ENCODE measurements around the gene XPO6. TPM values are rescaled to one million over a fixed set of nuclear protein-coding genes. Genes with fewer than 3 reads are reported as not detected.

XPO6 gene
- total and polyA plus RNA-seq, 7 donors = 16.7 to 46.5 (median 26.4) TPM

DNA sequence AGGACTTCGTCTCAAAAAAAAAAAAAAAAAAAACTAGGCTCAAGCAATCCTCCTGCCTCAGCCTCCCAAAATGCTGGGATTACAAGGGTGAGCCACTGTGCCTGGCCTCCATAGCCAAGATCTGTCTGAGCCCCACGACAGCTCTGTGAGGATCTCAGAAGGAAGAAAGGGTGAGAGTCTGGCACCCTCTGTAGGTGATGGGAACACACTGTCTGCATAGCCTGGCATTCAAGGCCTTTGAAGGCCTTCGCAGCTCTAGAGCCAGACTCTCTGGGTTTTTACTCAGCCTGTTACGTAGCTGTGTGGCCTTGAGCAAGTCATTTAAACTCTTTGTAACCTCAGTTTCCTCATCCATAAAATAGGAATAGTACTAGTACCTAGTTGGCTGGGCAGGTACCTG is 6.3 kb upstream of the XPO6 start:
- WGBS, 3 donors = 79 to 86% (median 82%) methylated on average over 4 of the region's 4 CpGs
- no peaks in the 10 kb centered on the region for H3K27me3 ChIP-seq (ENCODE audit: insufficient read depth in 3 of 3, low read length in 2 of 3)
- DNase-seq (no peak), ATAC-seq (no peak)
- no peaks in the 10 kb centered on the region for H3K9me3 ChIP-seq
- TF ChIP-seq, protein P1, sequence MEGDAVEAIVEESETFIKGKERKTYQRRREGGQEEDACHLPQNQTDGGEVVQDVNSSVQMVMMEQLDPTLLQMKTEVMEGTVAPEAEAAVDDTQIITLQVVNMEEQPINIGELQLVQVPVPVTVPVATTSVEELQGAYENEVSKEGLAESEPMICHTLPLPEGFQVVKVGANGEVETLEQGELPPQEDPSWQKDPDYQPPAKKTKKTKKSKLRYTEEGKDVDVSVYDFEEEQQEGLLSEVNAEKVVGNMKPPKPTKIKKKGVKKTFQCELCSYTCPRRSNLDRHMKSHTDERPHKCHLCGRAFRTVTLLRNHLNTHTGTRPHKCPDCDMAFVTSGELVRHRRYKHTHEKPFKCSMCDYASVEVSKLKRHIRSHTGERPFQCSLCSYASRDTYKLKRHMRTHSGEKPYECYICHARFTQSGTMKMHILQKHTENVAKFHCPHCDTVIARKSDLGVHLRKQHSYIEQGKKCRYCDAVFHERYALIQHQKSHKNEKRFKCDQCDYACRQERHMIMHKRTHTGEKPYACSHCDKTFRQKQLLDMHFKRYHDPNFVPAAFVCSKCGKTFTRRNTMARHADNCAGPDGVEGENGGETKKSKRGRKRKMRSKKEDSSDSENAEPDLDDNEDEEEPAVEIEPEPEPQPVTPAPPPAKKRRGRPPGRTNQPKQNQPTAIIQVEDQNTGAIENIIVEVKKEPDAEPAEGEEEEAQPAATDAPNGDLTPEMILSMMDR (IDR thresholded peaks at IDR 0.05) = no peak
- no peaks in the 10 kb centered on the region for H3K36me3 ChIP-seq (ENCODE audit: insufficient read depth in 1 of 2, low read depth in 1 of 2)
- no peaks in the 10 kb centered on the region for H3K4me1 ChIP-seq
- intact Hi-C loops (cut with DNase I) = no loop called here
- no peak overlapping the region for H3K27ac ChIP-seq
- H3K4me3 ChIP-seq = no peak overlapping the region

DNA sequence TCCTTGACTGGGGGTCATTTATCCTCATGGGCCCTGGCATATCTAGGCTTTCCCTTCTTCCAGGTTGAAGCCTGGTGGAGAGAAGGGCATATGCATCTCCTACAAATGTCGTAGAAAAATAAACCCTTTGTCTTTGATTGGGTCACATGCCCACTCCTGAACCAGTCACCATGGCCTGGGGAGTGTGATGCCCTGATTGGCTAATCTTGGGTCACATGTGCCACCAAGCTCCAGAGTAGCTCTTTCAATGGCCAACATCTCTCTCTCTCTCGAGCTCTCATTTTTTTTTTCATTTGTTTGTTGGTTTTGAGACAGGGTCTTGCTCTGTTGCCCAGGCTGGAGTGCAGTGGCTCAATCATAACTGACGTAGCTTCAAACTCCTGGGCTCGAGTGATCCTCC is 5.6 kb upstream of the XPO6 start:
- H3K27me3 ChIP-seq (ENCODE audit: insufficient read depth in 3 of 3, low read length in 2 of 3) = no peaks in the 10 kb centered on the region
- TF ChIP-seq, protein P1 (IDR thresholded peaks at IDR 0.05) = no peak
- WGBS, 3 donors = 89 to 93% (median 89%) methylated on average over 4 of the region's 4 CpGs
- no peaks in the 10 kb centered on the region for H3K4me1 ChIP-seq
- intact Hi-C loops (cut with DNase I) = no loop called here
- H3K36me3 ChIP-seq (ENCODE audit: insufficient read depth in 1 of 2, low read depth in 1 of 2) = no peaks in the 10 kb centered on the region
- no peak overlapping the region for H3K27ac ChIP-seq
- no peaks in the 10 kb centered on the region for H3K9me3 ChIP-seq
- ATAC-seq (no peak), DNase-seq (no peak)
- H3K4me3 ChIP-seq = no peak overlapping the region

DNA sequence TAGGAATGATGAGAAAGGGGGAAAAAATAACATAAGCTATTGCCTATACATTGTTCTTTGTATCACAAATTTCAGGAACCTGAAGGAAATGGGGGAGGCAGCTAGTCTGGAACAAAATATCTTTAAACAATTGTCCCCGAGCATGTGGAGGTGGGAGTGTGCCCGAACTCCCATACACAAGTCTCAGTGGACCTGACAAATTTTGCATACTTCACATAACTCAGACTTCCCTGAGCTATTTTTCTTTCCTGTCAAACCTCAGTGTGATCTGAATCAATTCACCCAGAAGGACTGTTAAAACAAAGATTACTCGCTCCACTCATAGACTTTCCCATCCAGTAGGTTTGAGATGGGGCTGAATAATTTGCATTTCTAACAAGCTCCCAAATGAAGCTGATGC is 1.6 kb upstream of the XPO6 start:
- peaks cover 0 to 20% of the 10 kb centered on the region in 2 donors for H3K36me3 ChIP-seq (ENCODE audit: insufficient read depth in 1 of 2, low read depth in 1 of 2)
- peaks cover 12% of the 10 kb centered on the region for H3K4me1 ChIP-seq
- DNase-seq (no peak), ATAC-seq (no peak)
- intact Hi-C loops (cut with DNase I) = loop anchor here (2.0 to 5.0 kb wide), 2 partner anchors 44 to 45 kb away; no protein-coding TSS in a partner anchor
- H3K4me3 ChIP-seq = no peak overlapping the region
- 68 to 78% (median 74%) methylated on average over 3 of the region's 3 CpGs for WGBS, 3 donors
- H3K9me3 ChIP-seq = no peaks in the 10 kb centered on the region
- H3K27me3 ChIP-seq (ENCODE audit: insufficient read depth in 3 of 3, low read length in 2 of 3) = no peaks in the 10 kb centered on the region
- TF ChIP-seq, protein P1 (IDR thresholded peaks at IDR 0.05) = no peak
- H3K27ac ChIP-seq = no peak overlapping the region

DNA sequence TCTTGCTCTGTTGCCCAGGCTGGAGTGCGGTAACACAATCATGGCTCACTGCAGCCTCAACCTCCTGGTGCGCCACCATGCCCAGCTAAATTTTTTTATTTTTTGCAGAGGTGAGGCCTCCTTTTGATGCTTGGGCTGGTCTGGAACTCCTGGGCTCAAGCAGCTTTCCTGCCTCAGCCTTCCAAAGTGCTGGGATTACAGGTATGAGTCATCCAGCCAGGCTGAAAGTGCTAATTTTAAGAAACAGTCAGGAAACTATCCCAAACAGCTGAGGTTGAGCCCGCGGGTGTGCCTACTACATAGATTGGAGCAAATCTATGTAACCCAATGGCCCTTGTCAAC is 738 bp upstream of the XPO6 start:
- Histone ChIP-seq H3K4me3 (peak overlapping the region; percentile 92), H3K4me1 (peaks cover 13% of the 10 kb centered on the region), H3K36me3 (ENCODE audit: insufficient read depth in 1 of 2, low read depth in 1 of 2) (peaks cover 0 to 26% of the 10 kb centered on the region in 2 donors), H3K9me3 (no peaks in the 10 kb centered on the region), H3K27me3 (ENCODE audit: insufficient read depth in 3 of 3, low read length in 2 of 3) (no peaks in the 10 kb centered on the region), H3K27ac (peak overlapping the region; percentile 93)
- DNase-seq (no peak), ATAC-seq (peak in 1 of 4 donors; percentile 3)
- 77 to 83% (median 77%) methylated on average over 4 of the region's 4 CpGs for WGBS, 3 donors
- TF ChIP-seq, protein P1 (IDR thresholded peaks at IDR 0.05) = no peak
- intact Hi-C loops (cut with DNase I) = loop anchor here (2.0 to 5.0 kb wide), 2 partner anchors 45 to 46 kb away; no protein-coding TSS in a partner anchor

DNA sequence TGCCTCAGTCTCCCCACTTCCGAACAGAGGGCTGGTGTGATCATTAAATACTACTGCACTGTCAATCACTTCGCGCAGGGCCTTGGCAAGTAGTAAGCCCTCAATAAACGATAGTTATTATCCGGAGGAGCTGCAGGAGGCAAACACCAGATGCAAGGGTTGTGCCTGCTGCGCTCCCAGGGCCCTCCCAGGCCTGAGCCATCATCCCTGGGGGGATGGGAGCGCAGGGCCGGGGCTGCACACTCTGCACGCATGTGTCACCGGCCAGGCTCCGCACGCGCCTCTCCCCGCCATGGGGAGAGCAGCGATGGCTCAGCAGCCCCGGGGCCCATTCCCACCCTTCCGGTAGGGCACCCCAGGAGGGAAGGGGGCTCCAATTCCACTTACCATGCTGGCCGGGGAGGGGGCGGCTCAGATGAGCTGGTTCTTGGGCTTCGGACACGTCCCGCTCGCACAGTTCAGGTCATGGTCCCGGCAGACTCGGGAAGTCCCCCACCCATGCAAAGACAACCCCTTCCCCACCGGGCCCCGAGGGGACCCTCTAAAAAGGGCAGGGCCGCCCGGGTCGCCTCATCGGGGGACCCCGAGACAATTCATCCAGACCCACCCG is 681 bp downstream of the XPO6 start:
- DNase-seq = peak; percentile 80 to 86
- H3K27me3 ChIP-seq (ENCODE audit: insufficient read depth in 3 of 3, low read length in 2 of 3) = no peaks in the 10 kb centered on the region
- intact Hi-C loops (cut with DNase I) = loop anchor here in 1 of 2 donors (5.0 kb wide), 1 partner anchor 46 kb away; no protein-coding TSS in a partner anchor
- peak; percentile 80 to 84 (median 82) for ATAC-seq
- peaks cover 17% of the 10 kb centered on the region for H3K4me1 ChIP-seq
- peaks cover 0 to 41% of the 10 kb centered on the region in 2 donors for H3K36me3 ChIP-seq (ENCODE audit: insufficient read depth in 1 of 2, low read depth in 1 of 2)
- 2 to 5% (median 5%) methylated on average over 29 to 33 of the region's 33 CpGs for WGBS, 3 donors
- H3K9me3 ChIP-seq = no peaks in the 10 kb centered on the region
- H3K27ac ChIP-seq = peak overlapping the region; percentile 93
- H3K4me3 ChIP-seq = peak overlapping the region; percentile 92
- TF ChIP-seq, protein P1 (IDR thresholded peaks at IDR 0.05) = no peak

All from psoas muscle (tissue), 8 donors.